H1 (cell line): ENCODE data around the gene OR14A2. TPM values are rescaled to one million over a fixed set of nuclear protein-coding genes. Genes with fewer than 3 reads are reported as not detected.

ENCODE experiments used
- CTCF ChIA-PET: fragments of 300-600 bp; sonication (Branson Sonifier 250); formaldehyde crosslinking; loops from one replicate; lab custom pipeline; 2021; ENCODE audit not compliant: partially characterized antibody; lab: Charles Lee
- POLR2A ChIA-PET: fragments of 300-600 bp; sonication (Branson Sonifier 250); formaldehyde crosslinking; loops from one replicate; lab custom pipeline; 2021; ENCODE audit warnings: inconsistent platforms; ENCODE audit not compliant: partially characterized antibody; lab: Charles Lee
- DNase-seq, 2 experiments: peaks; one replicate each; pipeline versions ENCODE4 v3.0.0 to v3.0.0-alpha.2; 2010 to 2022; ENCODE audit warnings: low spot score in 2 of 2, low read depth in 1 of 2, mixed read lengths in 1 of 2
- FAIRE-seq: peaks from 2 replicates; lab custom pipeline; 2011; peaks lifted over from hg19 to GRCh38; lab: Jason Lieb, UNC
- H2AFZ ChIP-seq: 2 replicates; pipeline ENCODE4 v1.8.1; 2012; ENCODE audit warnings: low read length, inconsistent platforms
- H2AK5ac ChIP-seq: 2 replicates; pipeline ENCODE4 v1.6.1; 2013; ENCODE audit warnings: low read depth, low read length
- H2BK120ac ChIP-seq: replicated peaks from 2 replicates; pipeline ENCODE3; 2013; ENCODE audit warnings: low read depth, low read length, inconsistent platforms
- H2BK12ac ChIP-seq: 2 replicates; pipeline ENCODE4 v1.6.1; 2013; ENCODE audit warnings: low read depth, low read length
- H2BK15ac ChIP-seq: 2 replicates; pipeline ENCODE4 v1.6.1; 2013; ENCODE audit warnings: low read length
- H2BK20ac ChIP-seq: 2 replicates; pipeline ENCODE4 v1.6.1; 2013; ENCODE audit warnings: low read length
- H2BK5ac ChIP-seq: 2 replicates; pipeline ENCODE4 v1.6.1; 2013; ENCODE audit warnings: low read depth, low read length
- H3K14ac ChIP-seq: 2 replicates; pipeline ENCODE4 v1.6.1; 2013; ENCODE audit warnings: inconsistent platforms; ENCODE audit not compliant: insufficient read length
- H3K18ac ChIP-seq: 2 replicates; pipeline ENCODE4 v1.6.1; 2013; ENCODE audit warnings: low read length; ENCODE audit errors: extremely low read depth
- H3K23ac ChIP-seq: 2 replicates; pipeline ENCODE4 v1.6.1; 2013; ENCODE audit warnings: inconsistent platforms; ENCODE audit not compliant: insufficient read length
- H3K23me2 ChIP-seq: 2 replicates; pipeline ENCODE4 v1.6.1; 2013; ENCODE audit warnings: low read depth, low read length
- H3K27ac ChIP-seq: 2 replicates; pipeline ENCODE4 v1.6.1; 2011; ENCODE audit warnings: low read depth, low read length, inconsistent platforms
- H3K27me3 ChIP-seq, 4 experiments: replicated peaks in 1 of 4; 1 replicate in 1 of 4; 2 replicates in 3 of 4; pipeline versions ENCODE4 v1.6.1 to v1.8.1; 2011 to 2013; ENCODE audit warnings: low read length in 3 of 4, mild to moderate bottlenecking in 3 of 4, inconsistent platforms in 2 of 4, mixed read lengths in 2 of 4, moderate library complexity in 1 of 4; ENCODE audit not compliant: control insufficient read depth in 3 of 4, insufficient read depth in 3 of 4; ENCODE audit errors: extremely low read depth in 1 of 4
- H3K36me3 ChIP-seq, 4 experiments: 2 replicates each; pipeline versions ENCODE4 v1.6.1 to v1.8.1; 2011 to 2013; ENCODE audit warnings: mild to moderate bottlenecking in 4 of 4, low read length in 3 of 4, moderate library complexity in 2 of 4, control low read depth in 1 of 4, inconsistent platforms in 1 of 4; ENCODE audit not compliant: insufficient read depth in 4 of 4, control insufficient read depth in 2 of 4
- H3K4ac ChIP-seq: replicated peaks from 2 replicates; pipeline ENCODE3; 2013; ENCODE audit warnings: low read length, low read depth, mixed read lengths, inconsistent platforms; ENCODE audit not compliant: insufficient read length
- H3K4me1 ChIP-seq, 4 experiments: replicated peaks in 1 of 4; 1 replicate in 1 of 4; 2 replicates in 3 of 4; pipeline versions ENCODE4 v1.6.1 to v1.8.1; 2011 to 2013; ENCODE audit warnings: low read length in 3 of 4, inconsistent platforms in 2 of 4, mixed read lengths in 1 of 4; ENCODE audit not compliant: insufficient read depth in 4 of 4, control insufficient read depth in 3 of 4
- H3K4me2 ChIP-seq, 2 experiments: 2 replicates each; pipeline versions ENCODE4 v1.6.1 to v1.8.1; 2011 to 2013; ENCODE audit warnings: low read depth in 2 of 2, low read length in 2 of 2, control low read depth in 1 of 2, inconsistent platforms in 1 of 2, mild to moderate bottlenecking in 1 of 2; ENCODE audit not compliant: insufficient read depth in 1 of 2
- H3K4me3 ChIP-seq, 4 experiments: fragments of 200-600, 300-600 bp in 1 of 4; sonication (generic), shearing (Covaris generic), sonication (Bioruptor Twin) in 1 of 4; 2 replicates each; pipeline versions ENCODE4 v1.5.1 to v1.8.1; 2011 to 2016; ENCODE audit warnings: low read length in 4 of 4, low read depth in 3 of 4, control low read depth in 2 of 4, inconsistent platforms in 2 of 4, mild to moderate bottlenecking in 2 of 4, mixed read lengths in 1 of 4, moderate library complexity in 1 of 4; ENCODE audit not compliant: insufficient read depth in 2 of 4; ENCODE audit errors: extremely low read depth in 1 of 4
- H3K56ac ChIP-seq: replicated peaks from 2 replicates; pipeline ENCODE3; 2013; ENCODE audit warnings: low read depth, mild to moderate bottlenecking, mixed read lengths, low read length, inconsistent platforms; ENCODE audit not compliant: insufficient read length
- H3K79me1 ChIP-seq: 2 replicates; pipeline ENCODE4 v1.6.1; 2013; ENCODE audit warnings: low read depth, low read length, control low read depth
- H3K79me2 ChIP-seq, 2 experiments: 2 replicates each; pipeline versions ENCODE4 v1.6.1 to v1.8.1; 2012 to 2013; ENCODE audit warnings: low read length in 2 of 2, mild to moderate bottlenecking in 2 of 2, inconsistent platforms in 1 of 2; ENCODE audit not compliant: insufficient read depth in 2 of 2, control insufficient read depth in 1 of 2
- H3K9ac ChIP-seq, 4 experiments: replicated peaks in 1 of 4; 1 replicate in 1 of 4; 2 replicates in 3 of 4; pipeline versions ENCODE4 v1.6.1 to v1.8.1; 2011 to 2013; ENCODE audit warnings: low read depth in 3 of 4, low read length in 3 of 4, control low read depth in 2 of 4, mild to moderate bottlenecking in 2 of 4, moderate library complexity in 2 of 4, inconsistent platforms in 1 of 4; ENCODE audit errors: extremely low read depth in 1 of 4
- H3K9me3 ChIP-seq, 2 experiments: 2 replicates each; pipeline versions ENCODE4 v1.6.1 to v1.8.1; 2012 to 2013; ENCODE audit warnings: mild to moderate bottlenecking in 2 of 2, moderate library complexity in 2 of 2, control low read depth in 1 of 2, inconsistent platforms in 1 of 2, low read depth in 1 of 2, low read length in 1 of 2, mixed read lengths in 1 of 2; ENCODE audit not compliant: insufficient read depth in 2 of 2
- H4K20me1 ChIP-seq, 2 experiments: replicated peaks in 1 of 2; 2 replicates each; pipeline versions ENCODE3 to v1.8.1; 2011 to 2013; ENCODE audit warnings: inconsistent platforms in 2 of 2, low read length in 2 of 2, mild to moderate bottlenecking in 1 of 2; ENCODE audit not compliant: insufficient read depth in 2 of 2, control insufficient read depth in 1 of 2
- H4K5ac ChIP-seq: 2 replicates; pipeline ENCODE4 v1.6.1; 2013; ENCODE audit warnings: low read length, low read depth, mixed read lengths, inconsistent platforms; ENCODE audit not compliant: insufficient read length
- H4K8ac ChIP-seq: 2 replicates; pipeline ENCODE4 v1.8.0; 2013; ENCODE audit warnings: mild to moderate bottlenecking, moderate library complexity, low read length, inconsistent platforms; ENCODE audit not compliant: insufficient read depth; ENCODE audit errors: extremely low read depth
- H4K91ac ChIP-seq: replicated peaks from 2 replicates; pipeline ENCODE3; 2013; ENCODE audit warnings: low read length, mixed read lengths, inconsistent platforms; ENCODE audit not compliant: insufficient read length
- ATF3 ChIP-seq: IDR thresholded peaks from 2 replicates; pipeline ENCODE4 v1.6.1; 2011; ENCODE audit warnings: low read depth, mild to moderate bottlenecking, low read length; ENCODE audit not compliant: insufficient read depth
- CBX8 ChIP-seq: fragments of 300-800, 300-1000 bp; sonication (generic); IDR thresholded peaks from 2 replicates; pipeline ENCODE4 v1.7.1; 2016; ENCODE audit warnings: low read depth, low read length, borderline replicate concordance
- CHD2 ChIP-seq: IDR thresholded peaks from 2 replicates; pipeline ENCODE4 v1.6.1; 2012; ENCODE audit warnings: low read length, improper control_type of control experiment
- MAFK ChIP-seq: IDR thresholded peaks from 2 replicates; pipeline ENCODE4 v1.6.1; 2012; ENCODE audit warnings: low read depth, mild to moderate bottlenecking, improper control_type of control experiment, low read length
- POLR2A ChIP-seq, 2 experiments: IDR thresholded peaks; 1 replicate in 1 of 2; 2 replicates in 1 of 2; pipeline ENCODE4 v1.6.1; 2011; ENCODE audit warnings: low read depth in 2 of 2, low read length in 2 of 2, mild to moderate bottlenecking in 2 of 2; ENCODE audit errors: control extremely low read depth in 1 of 2
- RNF2 ChIP-seq: fragments of 200-900, 300-1000 bp; sonication (generic); IDR thresholded peaks from 2 replicates; pipeline ENCODE4 v1.7.1; 2016; ENCODE audit warnings: borderline replicate concordance, low read depth, mild to moderate bottlenecking, antibody characterized with exemption, low read length; ENCODE audit not compliant: poor library complexity, severe bottlenecking; ENCODE audit errors: missing control alignments
- SAP30 ChIP-seq: fragments of 300-600 bp; sonication (generic); IDR thresholded peaks from 2 replicates; pipeline ENCODE4 v1.7.1; 2012; ENCODE audit warnings: low read length, moderate library complexity, mild to moderate bottlenecking, inconsistent platforms; ENCODE audit not compliant: insufficient read depth, insufficient replicate concordance
- SIX5 ChIP-seq: IDR thresholded peaks from 2 replicates; pipeline ENCODE4 v1.6.1; 2011; ENCODE audit warnings: mild to moderate bottlenecking, low read depth, low read length
- SP1 ChIP-seq: IDR thresholded peaks from 2 replicates; pipeline ENCODE4 v1.6.1; 2011; ENCODE audit warnings: low read depth, low read length
- SP2 ChIP-seq: IDR thresholded peaks from 2 replicates; pipeline ENCODE4 v1.6.1; 2012; ENCODE audit warnings: mild to moderate bottlenecking, low read length, inconsistent platforms
- SP4 ChIP-seq: IDR thresholded peaks from 2 replicates; pipeline ENCODE4 v1.6.1; 2012; ENCODE audit warnings: low read length, inconsistent platforms
- TAF7 ChIP-seq: optimal IDR thresholded peaks from 2 replicates; pipeline ENCODE3; 2011; ENCODE audit warnings: low read depth, mild to moderate bottlenecking, inconsistent platforms, low read length, moderate library complexity, borderline replicate concordance
- YY1 ChIP-seq: IDR thresholded peaks from 2 replicates; pipeline ENCODE4 v1.6.1; 2011; ENCODE audit warnings: low read depth, mild to moderate bottlenecking, low read length
- WGBS, 2 experiments: shearing (Covaris generic) in 1 of 2; methylation state at CpG; one replicate each; pipeline versions ENCODE4 v1.1.6 to v1.1.7; 2013 to 2015; ENCODE audit warnings: low lambda C conversion rate in 2 of 2, mixed read lengths in 2 of 2, inconsistent platforms in 1 of 2, low coverage in 1 of 2, missing lambda C conversion rate in 1 of 2; ENCODE audit not compliant: insufficient replicate concordance in 2 of 2, insufficient coverage in 1 of 2, insufficient read length in 1 of 2; ENCODE audit errors: extremely low coverage in 1 of 2, missing lambda C conversion rate in 1 of 2; 5-methylcytosine and 5-hydroxymethylcytosine counted together
- polyA plus RNA-seq, 7 experiments: library from polyadenylated mRNA; depleted of rRNA in 3 of 7; stranded (reverse) in 5 of 7; unstranded in 2 of 7; fragments of >200 nt in 5 of 7; fragments of 200-250 nt in 2 of 7; gene quantifications; 1 replicate in 5 of 7; 2 replicates in 1 of 7; 4 replicates in 1 of 7; pipeline versions ENCODE4 v1.2.1 to v1.2.3, GENCODE V29; 2011 to 2013; ENCODE audit warnings: missing spikeins in 2 of 7, mixed read lengths in 2 of 7
- total RNA-seq: library from RNA; stranded (reverse); fragmentation: NEBNext Ultra II Directional; extraction: Animal tissue kit (Norgen Biotek cat#: 25700); gene quantifications from 2 replicates; pipeline ENCODE4 v1.2.1, GENCODE V29; 2021

OR14A2 gene
- total and polyA plus RNA-seq, 2 of the 8 experiments (the other 6 are each of a cell fraction or from before 2014, with no cell fraction given) = not detected

- no peak overlapping the region for H3K56ac ChIP-seq
- no peak overlapping the region for H3K23ac ChIP-seq
- H2BK120ac ChIP-seq = no peak overlapping the region
- H2BK12ac ChIP-seq = no peak overlapping the region
- no peak overlapping the region for H4K8ac ChIP-seq
- no peak overlapping the region for H3K4ac ChIP-seq
- DNase-seq (no peak), FAIRE-seq (no peak)
- no peak overlapping the region for H2AFZ ChIP-seq
- H3K27ac ChIP-seq = no peak overlapping the region
- H2BK20ac ChIP-seq = no peak overlapping the region
- H4K91ac ChIP-seq = no peak overlapping the region
- no peak overlapping the region for H2BK15ac ChIP-seq
- H2AK5ac ChIP-seq = no peak overlapping the region
- CTCF ChIA-PET = no interaction called here
- WGBS, 2 experiments = 93% methylated on average over 7 of the region's 7 CpGs; no CpG with 5 or more reads in 1 of the 2 experiments
- peaks cover 62 to 66% of the 10 kb centered on the region in 2 experiments for H3K9me3 ChIP-seq
- H3K9ac ChIP-seq = no peak overlapping the region
- no peak overlapping the region for H3K4me2 ChIP-seq
- H3K14ac ChIP-seq = no peak overlapping the region
- H2BK5ac ChIP-seq = no peak overlapping the region
- no peaks in the 10 kb centered on the region for H4K20me1 ChIP-seq
- H3K4me1 ChIP-seq = no peaks in the 10 kb centered on the region
- H3K79me1 ChIP-seq = no peaks in the 10 kb centered on the region
- TF ChIP-seq POLR2A (IDR thresholded peaks at IDR 0.05; ENCODE audit: control extremely low read depth in 1 of 2, low read depth in 2 of 2, low read length in 2 of 2) = no peak
- no peak for TF ChIP-seq SAP30
- TF ChIP-seq SP2 = no peak
- no peak for TF ChIP-seq ATF3
- no peak for TF ChIP-seq CBX8
- no peak for TF ChIP-seq TAF7
- TF ChIP-seq SP4 = no peak
- TF ChIP-seq RNF2 = no peak
- TF ChIP-seq MAFK = no peak
- no peak for TF ChIP-seq SIX5
- no peak for TF ChIP-seq SP1
- no peak for TF ChIP-seq YY1
- TF ChIP-seq CHD2 = no peak
- H4K5ac ChIP-seq = no peak overlapping the region
- peaks cover 0 to 3% (median 0%) of the 10 kb centered on the region in 4 experiments; a peak in 1 of 8 replicates for H3K36me3 ChIP-seq
- H3K18ac ChIP-seq = no peak overlapping the region
- H3K27me3 ChIP-seq = peaks cover 0 to 1% (median 0%) of the 10 kb centered on the region in 4 experiments; a peak in 1 of 7 replicates
- H3K23me2 ChIP-seq = no peaks in the 10 kb centered on the region
- POLR2A ChIA-PET = no interaction called here
- H3K4me3 ChIP-seq = no peak overlapping the region
- no peaks in the 10 kb centered on the region for H3K79me2 ChIP-seq
Observed at GRCh38 chr1:247713753-247714152, 34.2 kb downstream of the OR14A2 start.
